ENCODE data around the gene PRAC1. TPM values are rescaled to one million over a fixed set of nuclear protein-coding genes. Genes with fewer than 3 reads are reported as not detected.
A peak's percentile ranks its signal among the peaks of the same experiment; 100 is the strongest.

PRAC1 gene
- total RNA-seq, 1 experiment from 2014 or later = 60.8 TPM

DNA sequence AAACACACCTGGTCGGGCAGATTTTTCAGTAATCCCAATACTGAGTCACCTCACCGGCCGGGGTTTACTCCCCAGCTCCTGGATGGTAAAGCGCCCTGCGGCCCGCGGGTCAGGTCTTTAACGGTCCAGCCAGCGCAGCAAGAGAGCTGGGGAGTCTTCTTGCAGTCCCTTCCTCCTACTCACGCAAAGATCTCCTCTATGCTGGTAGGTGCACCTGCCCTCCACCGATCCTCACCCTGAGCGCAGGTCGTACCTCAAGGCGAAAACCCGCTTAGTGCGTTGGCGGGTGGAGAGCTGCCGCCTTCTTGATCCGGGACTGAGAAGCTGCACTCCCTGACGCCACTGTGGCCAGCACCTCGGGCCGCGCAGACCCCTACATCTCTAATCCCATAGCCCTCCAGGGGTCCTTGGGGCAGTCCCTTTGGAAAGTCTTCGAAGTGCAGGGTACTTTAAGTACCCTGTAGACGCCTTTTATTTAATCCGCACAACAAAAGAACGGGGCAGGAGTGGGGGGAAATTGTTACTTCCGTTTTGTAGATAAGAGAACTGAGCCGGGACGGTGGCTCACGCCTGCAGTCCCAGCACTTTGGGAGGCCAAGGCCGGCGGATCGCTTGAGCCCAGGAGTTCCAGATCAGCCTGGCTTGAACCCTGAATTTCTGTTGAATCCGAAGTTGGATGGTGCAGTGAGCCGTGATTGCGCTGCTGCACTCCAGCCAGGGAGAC lies 16.6 kb upstream of the PRAC1 start (continued):
- no peak for TF ChIP-seq ATF1 (CRISPR knock-in tag; IDR thresholded peaks at IDR 0.05)
- TF ChIP-seq HMGA2 (CRISPR knock-in tag; IDR thresholded peaks at IDR 0.05) = no peak
- TF ChIP-seq ZNF532 (CRISPR knock-in tag; IDR thresholded peaks at IDR 0.05; ENCODE audit: borderline replicate concordance) = no peak
- TF ChIP-seq, protein P1, sequence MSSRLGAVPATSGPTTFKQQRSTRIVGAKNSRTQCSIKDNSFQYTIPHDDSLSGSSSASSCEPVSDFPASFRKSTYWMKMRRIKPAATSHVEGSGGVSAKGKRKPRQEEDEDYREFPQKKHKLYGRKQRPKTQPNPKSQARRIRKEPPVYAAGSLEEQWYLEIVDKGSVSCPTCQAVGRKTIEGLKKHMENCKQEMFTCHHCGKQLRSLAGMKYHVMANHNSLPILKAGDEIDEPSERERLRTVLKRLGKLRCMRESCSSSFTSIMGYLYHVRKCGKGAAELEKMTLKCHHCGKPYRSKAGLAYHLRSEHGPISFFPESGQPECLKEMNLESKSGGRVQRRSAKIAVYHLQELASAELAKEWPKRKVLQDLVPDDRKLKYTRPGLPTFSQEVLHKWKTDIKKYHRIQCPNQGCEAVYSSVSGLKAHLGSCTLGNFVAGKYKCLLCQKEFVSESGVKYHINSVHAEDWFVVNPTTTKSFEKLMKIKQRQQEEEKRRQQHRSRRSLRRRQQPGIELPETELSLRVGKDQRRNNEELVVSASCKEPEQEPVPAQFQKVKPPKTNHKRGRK (CRISPR knock-in tag; IDR thresholded peaks at IDR 0.05; ENCODE audit: borderline replicate concordance) = no peak
- no peak for TF ChIP-seq MXD4 (CRISPR knock-in tag; IDR thresholded peaks at IDR 0.05; ENCODE audit: borderline replicate concordance)

GRCh38 chr17:48738424-48738802 lies 16.1 kb upstream of the PRAC1 start:
- Mint-ChIP-seq H3K36me3 (no peaks in the 10 kb centered on the region), H3K27ac (no peak overlapping the region), H3K4me3 (peak overlapping the region; percentile 56), H3K4me1 (peaks cover 21% of the 10 kb centered on the region), H3K9me3 (no peaks in the 10 kb centered on the region), H3K27me3 (ENCODE audit: low read depth) (peaks cover 100% of the 10 kb centered on the region)
- POLR2A ChIA-PET = no interaction called here
- ATAC-seq = peak; percentile 29
- no peak for TF ChIP-seq ATF6 (CRISPR knock-in tag; IDR thresholded peaks at IDR 0.05)
- no peak for TF ChIP-seq ATF2 (CRISPR knock-in tag; IDR thresholded peaks at IDR 0.05; ENCODE audit: borderline replicate concordance, low read depth)
- TF ChIP-seq FOXJ3 (CRISPR knock-in tag; IDR thresholded peaks at IDR 0.05; ENCODE audit: borderline replicate concordance) = no peak
- no peak for TF ChIP-seq ZNF219 (CRISPR knock-in tag; IDR thresholded peaks at IDR 0.05; ENCODE audit: borderline replicate concordance)
- TF ChIP-seq OVOL2 (CRISPR knock-in tag; IDR thresholded peaks at IDR 0.05; ENCODE audit: borderline replicate concordance) = no peak
- TF ChIP-seq TEAD4 (CRISPR knock-in tag; IDR thresholded peaks at IDR 0.05) = no peak
- no peak for TF ChIP-seq NFYB (CRISPR knock-in tag; conservative IDR thresholded peaks at IDR 0.05; ENCODE audit: low read depth)
- TF ChIP-seq, protein P2, sequence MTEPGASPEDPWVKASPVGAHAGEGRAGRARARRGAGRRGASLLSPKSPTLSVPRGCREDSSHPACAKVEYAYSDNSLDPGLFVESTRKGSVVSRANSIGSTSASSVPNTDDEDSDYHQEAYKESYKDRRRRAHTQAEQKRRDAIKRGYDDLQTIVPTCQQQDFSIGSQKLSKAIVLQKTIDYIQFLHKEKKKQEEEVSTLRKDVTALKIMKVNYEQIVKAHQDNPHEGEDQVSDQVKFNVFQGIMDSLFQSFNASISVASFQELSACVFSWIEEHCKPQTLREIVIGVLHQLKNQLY (CRISPR knock-in tag; IDR thresholded peaks at IDR 0.05) = no peak
- TF ChIP-seq FOXK1 (CRISPR knock-in tag; IDR thresholded peaks at IDR 0.05) = no peak
- CTCF ChIA-PET = interaction anchor here (0.8 to 9.3 kb wide), 12 partner anchors 9 to 146 kb away, joined by 3 to 70 read pairs (median 7); partner anchors contain the start of genes HOXB13, PRAC1 and PRAC2
- peak; percentile 22 for DNase-seq (ENCODE audit: low spot score)
